Stimulated activated CD8-positive, alpha-beta memory T cell treated with anti-CD3 and anti-CD28 coated beads, Interleukin-15, amount 100 ng/mL, for 4 hours (primary cell): Measurements from ENCODE around the gene INPP4B.

Experiments
- DNase-seq, 2 donors: peaks; one replicate each; pipeline ENCODE4 v3.0.0-alpha.2; 2020; ENCODE audit warnings: low read depth in 2 of 2

INPP4B gene

GRCh38 chr4:142155347-142155746 is 690.8 kb downstream of the INPP4B start:
- DNase-seq = no peak

- DNase-seq = no peak
These were observed 695.6 kb downstream of the INPP4B start for GRCh38 chr4:142150483-142150882.

- DNase-seq = no peak
These were observed 701.3 kb downstream of the INPP4B start for GRCh38 chr4:142144813-142145212.

GRCh38 chr4:142142366-142143054 is 703.6 kb downstream of the INPP4B start:
- no peak for DNase-seq

GRCh38 chr4:142141224-142141623 is 704.9 kb downstream of the INPP4B start:
- no peak for DNase-seq

- DNase-seq = no peak
These were observed 715.4 kb downstream of the INPP4B start for GRCh38 chr4:142130666-142131065.

GRCh38 chr4:142129931-142130330 is 716.2 kb downstream of the INPP4B start:
- no peak for DNase-seq

GRCh38 chr4:142129473-142129872 is 716.6 kb downstream of the INPP4B start:
- no peak for DNase-seq

- DNase-seq = no peak
These were observed 717.6 kb downstream of the INPP4B start for GRCh38 chr4:142128529-142128928.

- peak; percentile 1 to 34 for DNase-seq
These were observed 719.1 kb downstream of the INPP4B start for GRCh38 chr4:142126890-142127497.

GRCh38 chr4:142124874-142125273 is 721.2 kb downstream of the INPP4B start:
- DNase-seq = no peak

GRCh38 chr4:142121448-142122350 is 724.4 kb downstream of the INPP4B start:
- no peak for DNase-seq

- DNase-seq = no peak
These were observed 725.2 kb downstream of the INPP4B start for GRCh38 chr4:142120921-142121320.

- no peak for DNase-seq
These were observed 733.6 kb downstream of the INPP4B start for GRCh38 chr4:142112451-142112850.

GRCh38 chr4:142110136-142110535 is 736.0 kb downstream of the INPP4B start:
- no peak for DNase-seq

- DNase-seq = no peak
These were observed 742.1 kb downstream of the INPP4B start for GRCh38 chr4:142104041-142104440.

GRCh38 chr4:142101401-142101800 is 744.7 kb downstream of the INPP4B start:
- DNase-seq = no peak

GRCh38 chr4:142100941-142101340 is 745.2 kb downstream of the INPP4B start:
- DNase-seq = no peak

GRCh38 chr4:142098900-142099545 is 747.1 kb downstream of the INPP4B start:
- no peak for DNase-seq

- no peak for DNase-seq
These were observed 747.7 kb downstream of the INPP4B start for GRCh38 chr4:142098380-142098779.

GRCh38 chr4:142097015-142097414 is 749.1 kb downstream of the INPP4B start:
- no peak for DNase-seq
